Mesodermal cell (in vitro differentiated cells): ENCODE measurements around the gene CHTOP.
"Not testable (repeated sequence)": the region's sequence is repeated elsewhere in the genome, so short reads cannot be mapped to it uniquely, and the experiment has no call there.

Source experiments
- H3K27ac ChIP-seq: 2 replicates; pipeline ENCODE4 v1.7.0; 2013; ENCODE audit warnings: mild to moderate bottlenecking, low read depth, low read length, moderate library complexity; ENCODE audit not compliant: severe bottlenecking
- H3K36me3 ChIP-seq: 2 replicates; pipeline ENCODE4 v1.7.1; 2013; ENCODE audit warnings: mild to moderate bottlenecking, low read length, moderate library complexity; ENCODE audit not compliant: control insufficient read depth, insufficient read depth
- H3K4me1 ChIP-seq: one replicate; pipeline ENCODE4 v1.7.1; 2013; ENCODE audit warnings: mild to moderate bottlenecking, low read length; ENCODE audit not compliant: insufficient read depth, control insufficient read depth, poor library complexity, severe bottlenecking
- H3K4me3 ChIP-seq: 2 replicates; pipeline ENCODE4 v1.7.0; 2013; ENCODE audit warnings: low read length, control low read depth, mild to moderate bottlenecking; ENCODE audit not compliant: insufficient read depth, poor library complexity, severe bottlenecking; ENCODE audit errors: extremely low read depth
- H3K9me3 ChIP-seq: 2 replicates; pipeline ENCODE4 v1.7.1; 2013; ENCODE audit warnings: mild to moderate bottlenecking, low read length, moderate library complexity; ENCODE audit not compliant: control insufficient read depth
- WGBS, 2 experiments: methylation state at CpG; one replicate each; pipeline ENCODE4 v1.1.5; 2013; ENCODE audit warnings: missing lambda C conversion rate in 2 of 2; ENCODE audit not compliant: insufficient coverage in 2 of 2; 5-methylcytosine and 5-hydroxymethylcytosine counted together

Gene CHTOP

GRCh38 chr1:153633161-153633753 lies 609 bp upstream of the CHTOP start:
- H3K4me3 ChIP-seq = peak overlapping the region; percentile 95
- 91 to 94% methylated on average over 11 to 14 of the region's 18 CpGs for WGBS, 2 experiments
- peaks cover 34% of the 10 kb centered on the region for H3K36me3 ChIP-seq
- no peaks in the 10 kb centered on the region for H3K9me3 ChIP-seq
- H3K4me1 ChIP-seq = peaks cover 9% of the 10 kb centered on the region
- no peak overlapping the region for H3K27ac ChIP-seq

DNA sequence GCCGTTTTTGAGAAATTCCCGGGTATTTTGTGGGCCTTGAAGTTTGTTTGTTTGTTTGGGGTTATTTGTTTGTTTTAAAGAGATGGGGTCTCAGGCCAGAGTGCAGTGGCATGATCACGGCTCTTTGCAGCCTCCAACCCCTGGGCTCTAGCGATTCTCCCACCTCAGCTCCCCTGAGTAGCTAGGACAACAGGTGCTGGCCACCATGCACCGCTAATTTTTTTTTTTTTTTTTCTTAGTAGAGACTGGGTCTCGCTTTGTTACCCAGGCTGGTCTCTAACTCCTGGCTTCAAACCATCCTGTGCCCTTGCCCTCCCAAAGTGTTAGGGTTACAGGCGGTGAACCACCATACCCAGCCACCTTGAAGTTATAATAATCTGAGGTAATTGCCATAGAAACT lies 2.0 kb downstream of the CHTOP start:
- Histone ChIP-seq H3K36me3 (peaks cover 59% of the 10 kb centered on the region), H3K9me3 (no peaks in the 10 kb centered on the region), H3K4me3 (no peak overlapping the region), H3K4me1 (peaks cover 4% of the 10 kb centered on the region), H3K27ac (peak overlapping the region; percentile 29)
- whole genome bisulfite sequencing, 2 experiments = 87 to 92% methylated on average over 3 of the region's 7 CpGs

DNA sequence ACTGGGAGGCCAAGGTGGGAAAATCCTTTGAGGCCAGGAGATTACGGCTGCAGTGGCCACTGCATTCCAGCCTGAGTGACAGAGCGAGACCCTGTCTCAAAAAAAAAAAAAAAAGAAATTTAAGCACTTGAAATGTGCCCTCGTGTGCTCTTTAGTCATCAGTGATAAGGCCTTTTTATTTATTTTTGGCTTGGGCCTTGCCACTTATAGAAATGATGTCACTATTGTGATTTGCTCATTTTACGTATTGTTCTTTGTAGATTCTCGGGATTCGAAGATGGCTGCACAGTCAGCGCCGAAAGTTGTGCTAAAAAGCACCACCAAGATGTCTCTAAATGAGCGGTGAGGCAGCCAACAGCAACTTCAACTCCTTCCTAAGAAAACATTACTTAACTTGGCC lies 2.4 kb downstream of the CHTOP start:
- Histone ChIP-seq H3K36me3 (peaks cover 63% of the 10 kb centered on the region), H3K4me3 (no peak overlapping the region)

GRCh38 chr1:153638261-153638660 lies 4.4 kb downstream of the CHTOP start:
- no peak overlapping the region for H3K4me3 ChIP-seq
- WGBS, 2 experiments = 97 to 100% methylated on average over 5 of the region's 6 CpGs
- no peaks in the 10 kb centered on the region for H3K9me3 ChIP-seq
- peaks cover 4% of the 10 kb centered on the region for H3K4me1 ChIP-seq
- peaks cover 83% of the 10 kb centered on the region for H3K36me3 ChIP-seq
- H3K27ac ChIP-seq = no peak overlapping the region

More for the DNA sequence above, 2.4 kb downstream of the CHTOP start:
- 96 to 97% methylated on average over 9 of the region's 9 CpGs for WGBS, 2 experiments
- Histone ChIP-seq H3K9me3 (no peaks in the 10 kb centered on the region), H3K27ac (no peak overlapping the region), H3K4me1 (peaks cover 4% of the 10 kb centered on the region)

DNA sequence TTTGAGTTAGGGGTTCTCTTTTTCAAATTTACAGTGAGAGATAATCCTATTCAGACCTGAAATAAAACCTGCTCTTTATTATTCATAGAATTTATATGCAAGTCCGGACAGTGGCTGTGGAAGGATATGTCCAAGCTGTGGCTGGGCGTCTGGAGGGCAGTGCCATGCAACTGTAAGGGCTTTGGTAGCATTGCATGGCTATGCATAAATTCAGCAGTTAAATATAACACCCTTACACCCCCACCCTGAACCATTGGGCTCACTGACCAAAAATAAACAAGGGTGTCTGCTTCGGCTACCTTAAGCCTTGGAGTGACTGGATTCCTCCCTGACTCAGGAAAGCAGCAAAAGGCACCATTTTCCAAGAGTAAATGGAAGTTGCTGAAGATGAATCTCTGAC lies 5.4 kb downstream of the CHTOP start:
- Histone ChIP-seq H3K4me3 (no peak overlapping the region), H3K9me3 (no peaks in the 10 kb centered on the region), H3K4me1 (peaks cover 4% of the 10 kb centered on the region), H3K36me3 (peaks cover 93% of the 10 kb centered on the region), H3K27ac (no peak overlapping the region)
- 93% methylated on average over 3 of the region's 3 CpGs; no CpG with 5 or more reads in 1 of the 2 experiments for WGBS, 2 experiments

DNA sequence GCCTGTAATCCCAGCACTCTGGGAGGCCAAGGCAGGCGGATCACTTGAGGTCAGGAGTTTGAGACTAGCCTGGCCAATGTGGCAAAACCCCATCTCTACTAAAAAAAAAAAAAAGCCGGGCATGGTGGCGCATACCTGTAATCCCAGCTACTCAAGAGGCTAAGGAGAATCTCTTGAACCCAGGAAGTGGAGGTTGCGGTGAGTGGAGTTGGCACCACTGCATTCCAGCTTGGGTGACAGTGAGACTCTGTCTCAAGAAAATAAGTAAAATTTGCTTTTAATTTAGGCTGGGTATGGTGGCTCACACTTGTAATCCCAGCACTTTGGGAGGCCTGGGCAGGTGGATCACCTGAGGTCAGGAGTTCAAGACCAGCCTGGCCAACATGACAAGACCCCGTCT lies 6.3 kb downstream of the CHTOP start:
- 97 to 100% methylated on average over 1 to 3 of the region's 5 CpGs for WGBS, 2 experiments
- not testable (repeated sequence) for H3K9me3 ChIP-seq, H3K4me3 ChIP-seq, H3K27ac ChIP-seq, H3K4me1 ChIP-seq
- peaks cover 99% of the 10 kb centered on the region for H3K36me3 ChIP-seq

DNA sequence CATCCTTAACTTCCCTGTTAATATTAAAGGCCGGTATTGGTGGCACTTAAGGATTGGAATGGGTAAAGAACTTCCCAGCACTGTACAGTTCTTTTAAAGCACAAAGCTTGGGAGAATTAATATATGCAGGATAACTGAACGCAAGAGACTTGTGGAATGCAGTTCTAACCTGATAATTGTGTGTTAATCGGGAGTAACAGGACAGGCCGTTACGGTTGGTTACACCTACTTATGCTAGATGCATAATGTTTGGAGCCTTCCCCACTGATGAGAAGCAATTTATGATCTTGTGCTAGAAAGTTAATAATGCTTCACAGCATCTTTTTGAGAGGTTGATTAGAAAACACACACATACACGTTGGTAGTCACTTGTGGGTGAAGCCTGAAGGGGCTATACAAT lies 7.0 kb downstream of the CHTOP start:
- Histone ChIP-seq H3K9me3 (no peaks in the 10 kb centered on the region), H3K27ac (no peak overlapping the region), H3K4me1 (peaks cover 2% of the 10 kb centered on the region), H3K4me3 (no peak overlapping the region), H3K36me3 (peaks cover 99% of the 10 kb centered on the region)
- 67 to 80% methylated on average over 3 to 5 of the region's 6 CpGs for WGBS, 2 experiments

- WGBS, 2 experiments = 95 to 98% methylated on average over 7 to 9 of the region's 11 CpGs
- no peaks in the 10 kb centered on the region for H3K9me3 ChIP-seq
- no peak overlapping the region for H3K27ac ChIP-seq
- no peak overlapping the region for H3K4me3 ChIP-seq
- H3K36me3 ChIP-seq = peaks cover 99% of the 10 kb centered on the region
- H3K4me1 ChIP-seq = no peaks in the 10 kb centered on the region
Observed at GRCh38 chr1:153642161-153642560, 8.3 kb downstream of the CHTOP start.

GRCh38 chr1:153643100-153643499 lies 9.2 kb downstream of the CHTOP start:
- H3K9me3 ChIP-seq = no peaks in the 10 kb centered on the region
- no peaks in the 10 kb centered on the region for H3K4me1 ChIP-seq
- no peak overlapping the region for H3K4me3 ChIP-seq
- WGBS, 2 experiments = 93 to 100% methylated on average over 2 to 5 of the region's 11 CpGs
- peaks cover 90% of the 10 kb centered on the region for H3K36me3 ChIP-seq
- H3K27ac ChIP-seq = no peak overlapping the region

DNA sequence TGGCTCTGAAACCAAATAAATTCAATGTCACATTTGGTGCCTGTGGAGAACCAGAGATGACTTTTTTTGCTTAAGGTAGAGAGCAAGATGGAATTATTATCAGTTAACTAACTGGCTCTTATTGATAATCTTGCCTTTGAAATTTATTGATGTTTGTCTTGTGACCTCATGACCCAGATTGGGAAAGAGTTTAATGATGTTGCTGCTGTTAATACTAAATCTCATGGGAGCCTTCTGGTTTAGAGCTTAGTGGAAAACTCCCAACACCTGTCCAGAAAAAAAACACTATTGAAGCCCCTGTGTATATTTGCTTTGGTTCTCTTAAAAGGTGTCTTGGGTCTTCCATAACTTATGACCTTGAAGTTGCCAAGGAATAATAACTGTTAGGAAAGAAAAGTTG lies 9.9 kb downstream of the CHTOP start:
- H3K4me3 ChIP-seq = no peak overlapping the region
- no peak overlapping the region for H3K27ac ChIP-seq
- H3K4me1 ChIP-seq = no peaks in the 10 kb centered on the region
- no peaks in the 10 kb centered on the region for H3K9me3 ChIP-seq
- H3K36me3 ChIP-seq = peaks cover 84% of the 10 kb centered on the region

DNA sequence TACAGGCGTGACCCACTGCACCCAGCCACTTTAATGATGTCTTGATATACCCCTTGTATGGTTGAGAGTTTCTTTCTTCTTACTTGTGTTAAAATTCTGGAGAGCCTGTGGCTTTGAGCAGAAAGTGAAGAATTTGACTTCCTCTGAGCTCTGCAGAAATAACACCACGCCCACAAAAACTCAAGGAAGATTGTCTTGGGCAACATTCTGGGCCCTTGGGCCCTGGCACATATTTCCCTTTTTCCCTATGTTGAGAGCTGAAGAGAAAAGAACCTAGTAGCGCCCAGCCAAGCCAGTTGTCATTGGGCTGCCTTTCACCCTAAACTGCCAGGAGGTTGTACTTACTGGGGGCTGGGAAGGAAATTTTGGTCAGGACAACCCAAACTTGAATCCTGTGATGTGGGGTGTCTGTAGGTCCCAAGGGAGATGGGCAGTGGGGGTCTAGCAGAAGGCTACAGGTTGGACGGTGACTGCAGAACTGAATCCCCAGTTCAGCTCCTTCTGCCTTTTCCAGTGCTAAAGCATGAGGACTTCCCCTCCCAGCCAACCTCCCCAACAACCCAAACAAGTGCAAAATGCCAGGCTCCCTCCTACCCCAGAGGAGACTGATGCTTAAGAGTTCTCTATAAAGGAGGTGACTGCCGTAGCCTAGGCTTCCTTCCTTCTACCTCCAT lies 12.9 kb downstream of the CHTOP start:
- 90 to 95% methylated on average over 2 to 3 of the region's 5 CpGs for WGBS, 2 experiments
- no peaks in the 10 kb centered on the region for H3K9me3 ChIP-seq
- no peak overlapping the region for H3K4me3 ChIP-seq
- H3K36me3 ChIP-seq = peaks cover 54% of the 10 kb centered on the region
- no peak overlapping the region for H3K27ac ChIP-seq
- H3K4me1 ChIP-seq = no peaks in the 10 kb centered on the region
